ENCODE measurements around the gene NPBWR2. TPM values are rescaled to one million over a fixed set of nuclear protein-coding genes. Genes with fewer than 3 reads are reported as not detected.

Gene NPBWR2
- total and polyA plus RNA-seq, 2 donors (not counting 3 experiments of a cell fraction or from before 2014, with no cell fraction given): not detected

GRCh38 chr20:64063389-64064144 lies 43.8 kb downstream of the NPBWR2 start:
- Histone ChIP-seq H3K79me2 (ENCODE audit: control insufficient read depth, insufficient read depth, low read length) (peaks cover 6% of the 10 kb centered on the region), H3K27ac (ENCODE audit: insufficient read depth, low read depth, low read length) (peak overlapping the region; percentile 20), H3K4me3 (replicated peaks in 1 of 3; ENCODE audit: insufficient read depth in 1 of 3, low read depth in 1 of 3, low read length in 3 of 3) (peak overlapping the region; percentile 72 to 91 (median 84)), H3K9me1 (replicated peaks; ENCODE audit: control insufficient read depth, extremely low read depth, insufficient read depth, low read length) (no peaks in the 10 kb centered on the region), H3K4me1 (ENCODE audit: control insufficient read depth, extremely low read depth, insufficient read depth, low read length) (peaks cover 18% of the 10 kb centered on the region), H3K4me2 (ENCODE audit: insufficient read depth, low read length) (peak overlapping the region; percentile 76), H2AFZ (ENCODE audit: low read depth, low read length) (peak overlapping the region; percentile 76), H3K9ac (replicated peaks; ENCODE audit: extremely low read depth, insufficient read depth, low read length) (peak overlapping the region; percentile 63), H4K20me1 (replicated peaks; ENCODE audit: control insufficient read depth, extremely low read depth, insufficient read depth, low read length) (no peaks in the 10 kb centered on the region), H3K36me3 (ENCODE audit: control insufficient read depth in 2 of 2, extremely low read depth in 1 of 2, insufficient read depth in 2 of 2, low read length in 2 of 2) (no peaks in the 10 kb centered on the region), H3K9me3 (replicated peaks; ENCODE audit: control insufficient read depth, insufficient read depth, low read length) (no peaks in the 10 kb centered on the region), H3K27me3 (ENCODE audit: control insufficient read depth in 2 of 2, insufficient read depth in 2 of 2, low read length in 2 of 2) (no peaks in the 10 kb centered on the region)
- TSS peak; percentile 53 for BruUV-seq (replicated peaks)
- DNase-seq (ENCODE audit: low read depth, low spot score) (no peak), FAIRE-seq (no peak)
- no peak for TF ChIP-seq EZH2 (IDR thresholded peaks at IDR 0.05; ENCODE audit: borderline replicate concordance, low read depth, low read length, severe bottlenecking)
- no peak for TF ChIP-seq FOS (IDR thresholded peaks at IDR 0.05; ENCODE audit: borderline replicate concordance, insufficient read depth, low read length)
- no peak for TF ChIP-seq MYC (IDR thresholded peaks at IDR 0.05; ENCODE audit: low read depth, low read length)
- TF ChIP-seq MAX (IDR thresholded peaks at IDR 0.05; ENCODE audit: insufficient read depth, insufficient read length): no peak
- no peak for TF ChIP-seq JUN (IDR thresholded peaks at IDR 0.05; ENCODE audit: borderline replicate concordance, insufficient read depth, insufficient read length, low read depth)
- no peak for TF ChIP-seq POLR2A (IDR thresholded peaks at IDR 0.05; ENCODE audit: low read depth, low read length)
- POLR2A ChIA-PET: interaction anchor here (0.8 to 1.4 kb wide), 5 partner anchors 10 to 199 kb away, joined by 3 to 11 read pairs (median 3); partner anchors contain the start of gene TPD52L2
- CTCF ChIA-PET: interaction anchor here (1.0 to 15.2 kb wide), 9 partner anchors 9 to 90 kb away, joined by 3 to 412 read pairs (median 6); partner anchors contain the start of genes C20orf204, OPRL1, PRPF6 and SAMD10
- dilution Hi-C loops (cut with MboI; ENCODE audit: extremely low pct_ligation_motif_present, low sequenced_read_pairs): no loop called here
- intact Hi-C loops (cut with micrococcal nuclease): loop anchor here (1.0 to 10.0 kb wide), 2 partner anchors 61 to 82 kb away; partner anchors contain the start of gene PRPF6
